SHP77 treated with DMSO at 0.1 percent for 48 hours (cell line): ENCODE results near the gene TP73.

Source experiments
- DNase-seq: peaks from one replicate; lab custom pipeline; 2025; lab: John Stamatoyannopoulos, UW

Gene TP73

GRCh38 chr1:3708791-3709190 is 56.5 kb downstream of the TP73 start:
- DNase-seq: no peak

- DNase-seq: no peak
Observed at GRCh38 chr1:3710251-3710650, 57.9 kb downstream of the TP73 start.

- no peak for DNase-seq
Observed at GRCh38 chr1:3711381-3711779, 59.1 kb downstream of the TP73 start.

GRCh38 chr1:3711780-3712451 is 59.6 kb downstream of the TP73 start:
- no peak for DNase-seq

- no peak for DNase-seq
Observed at GRCh38 chr1:3712573-3713535, 60.5 kb downstream of the TP73 start.

GRCh38 chr1:3713840-3714239 is 61.5 kb downstream of the TP73 start:
- DNase-seq: no peak

- no peak for DNase-seq
Observed at GRCh38 chr1:3714284-3714741, 62.0 kb downstream of the TP73 start.

GRCh38 chr1:3714814-3715213 is 62.5 kb downstream of the TP73 start:
- no peak for DNase-seq

GRCh38 chr1:3716351-3716750 is 64.0 kb downstream of the TP73 start:
- DNase-seq: no peak

- peak; percentile 40 for DNase-seq
Observed at GRCh38 chr1:3717041-3717714, 64.9 kb downstream of the TP73 start.

- no peak for DNase-seq
Observed at GRCh38 chr1:3717715-3718601, 65.6 kb downstream of the TP73 start.

GRCh38 chr1:3718764-3719163 is 66.4 kb downstream of the TP73 start:
- no peak for DNase-seq

GRCh38 chr1:3721955-3722465 is 69.7 kb downstream of the TP73 start:
- DNase-seq: no peak

GRCh38 chr1:3722846-3723245 is 70.5 kb downstream of the TP73 start:
- DNase-seq: no peak

GRCh38 chr1:3724416-3725030 is 72.2 kb downstream of the TP73 start:
- DNase-seq: peak; percentile 30

- DNase-seq: no peak
Observed at GRCh38 chr1:3725366-3725765, 73.0 kb downstream of the TP73 start.

GRCh38 chr1:3727042-3727824 is 74.9 kb downstream of the TP73 start:
- DNase-seq: no peak

- DNase-seq: no peak
Observed at GRCh38 chr1:3727825-3728776, 75.8 kb downstream of the TP73 start.
